Cerebellar nuclear complex (tissue), 1 donor: ENCODE data around the gene RAD51AP1.
"Not testable (repeated sequence)": the region's sequence is repeated elsewhere in the genome, so short reads cannot be mapped to it uniquely, and the experiment has no call there.

ENCODE experiments used
- DNase-seq, 2 experiments: peaks; one replicate each; lab custom pipeline; 2025; lab: John Stamatoyannopoulos, UW

RAD51AP1 gene

DNA sequence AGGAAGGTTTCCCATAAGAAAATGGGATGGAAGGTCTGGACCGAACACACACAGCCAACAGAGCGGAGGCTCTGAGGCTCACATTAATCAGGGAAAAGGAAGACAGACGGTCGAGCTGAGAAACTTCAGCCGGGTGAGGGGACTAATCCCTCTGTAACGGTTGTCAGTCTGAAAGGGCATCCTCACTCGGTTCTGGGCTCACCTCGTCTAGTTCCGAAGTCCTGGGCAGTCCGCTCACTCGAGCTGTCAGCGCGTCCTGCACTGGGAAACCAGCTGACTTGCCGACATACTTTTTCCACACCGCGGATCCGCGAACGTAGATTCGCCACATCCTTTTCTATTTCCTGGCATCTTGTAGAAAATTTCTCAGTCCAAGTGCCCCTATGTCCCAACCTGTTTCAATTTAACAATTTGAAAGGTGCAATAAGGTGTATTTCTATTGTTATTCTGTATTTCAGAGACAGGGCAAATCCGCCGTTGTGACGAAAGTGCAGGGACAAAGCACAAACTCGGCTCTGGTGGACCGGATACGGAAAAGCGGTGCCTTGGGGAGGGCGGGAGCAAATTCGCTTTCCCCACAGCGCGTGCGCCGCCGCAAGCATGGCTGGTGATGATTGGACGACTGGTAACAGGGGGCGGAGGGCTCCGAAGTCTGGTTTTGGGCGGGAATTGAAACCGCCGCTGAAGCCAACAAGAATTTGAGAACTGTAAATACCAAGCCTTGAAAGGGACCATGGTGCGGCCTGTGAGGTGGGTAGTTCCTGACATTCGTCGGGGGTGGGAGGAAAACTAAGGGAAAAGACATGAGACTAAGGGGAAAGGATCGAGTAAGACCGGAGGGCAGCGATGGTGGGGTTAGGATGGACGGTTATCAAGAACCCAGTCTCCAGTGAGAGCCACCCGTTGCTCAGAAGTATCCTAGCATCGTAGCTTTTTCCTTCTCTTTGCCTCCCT lies at the start of gene RAD51AP1:
Gene RAD51AP1 (plus strand): TSS at position 684 of the 954 bp plus-strand sequence. CDS start 50 bp downstream, at position 734.
- peak; percentile 66 to 85 for DNase-seq

DNA sequence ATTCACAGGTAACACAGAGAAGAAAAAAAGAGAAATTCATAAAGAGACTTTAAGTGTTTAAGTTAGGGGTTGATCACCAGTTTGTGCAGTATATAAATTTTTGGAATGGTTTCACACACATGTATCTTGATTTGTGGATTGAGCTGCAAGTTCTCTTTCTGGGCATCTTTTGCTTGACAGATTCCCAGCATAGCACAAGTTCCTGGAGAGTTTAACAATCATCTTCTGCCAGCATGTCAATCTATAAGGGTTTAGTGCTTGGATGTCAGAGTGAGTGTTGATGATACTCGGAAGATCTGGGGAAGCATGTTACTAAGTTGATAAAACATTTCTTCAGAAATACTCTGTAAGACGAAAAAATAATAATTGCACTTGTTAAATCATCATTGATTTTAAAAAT lies 49.1 kb upstream of the RAD51AP1 start:
- no peak for DNase-seq

DNA sequence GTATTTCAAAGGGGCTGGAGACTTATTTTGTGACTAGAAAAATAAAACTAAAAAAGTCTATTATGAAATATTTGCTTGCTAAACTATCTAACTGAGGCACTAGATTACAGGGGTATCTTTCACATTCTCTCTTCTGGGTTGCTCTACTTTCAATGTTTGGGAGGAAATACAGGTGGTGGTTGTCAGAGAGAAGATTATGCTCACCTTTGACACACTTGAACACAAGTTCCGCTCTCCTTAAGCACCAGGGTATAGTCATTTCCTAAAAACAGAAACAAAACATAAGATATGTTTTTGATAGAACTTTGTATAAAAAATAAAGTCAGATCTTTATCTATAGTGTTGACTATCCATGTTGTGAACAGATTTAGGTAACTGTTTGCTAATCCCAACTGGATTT lies 47.7 kb upstream of the RAD51AP1 start:
- DNase-seq: no peak

- no peak for DNase-seq
Measured at GRCh38 chr12:4496145-4496838, 42.4 kb upstream of the RAD51AP1 start.

GRCh38 chr12:4499186-4499585 lies 39.5 kb upstream of the RAD51AP1 start:
- DNase-seq: no peak

DNA sequence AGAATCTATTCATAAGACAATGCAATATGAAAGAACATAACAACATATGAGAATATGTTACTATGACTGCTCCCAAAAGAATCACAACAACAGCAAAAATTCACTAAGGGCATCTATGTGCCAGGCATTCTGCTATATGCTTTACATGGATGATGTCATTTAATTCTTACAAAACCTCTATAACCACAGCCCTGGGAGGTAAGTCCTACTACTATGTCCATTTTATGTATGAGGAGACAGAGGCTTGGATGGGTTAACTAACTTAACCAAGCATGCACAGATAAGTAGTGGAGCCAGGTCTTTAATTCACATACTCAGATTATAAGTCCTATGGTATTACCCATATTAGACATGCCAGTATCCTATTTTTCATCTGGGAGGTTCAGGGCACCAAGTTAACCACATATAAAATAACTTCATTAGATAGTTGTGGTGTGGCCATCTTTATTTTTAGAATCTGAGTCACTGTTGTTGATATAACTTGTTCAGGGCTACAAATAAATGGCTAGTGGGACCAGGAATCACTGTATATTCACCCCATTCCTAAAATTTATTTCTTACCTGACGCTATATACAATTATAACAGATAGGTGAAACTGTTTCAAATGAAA lies 33.2 kb upstream of the RAD51AP1 start:
- no peak for DNase-seq

- no peak for DNase-seq
Measured at GRCh38 chr12:4506430-4506829, 32.3 kb upstream of the RAD51AP1 start.

- no peak for DNase-seq
Measured at GRCh38 chr12:4506870-4507269, 31.8 kb upstream of the RAD51AP1 start.

GRCh38 chr12:4508503-4508902 lies 30.2 kb upstream of the RAD51AP1 start:
- not testable (repeated sequence) for DNase-seq

GRCh38 chr12:4509269-4509668 lies 29.4 kb upstream of the RAD51AP1 start:
- DNase-seq: not testable (repeated sequence)

DNA sequence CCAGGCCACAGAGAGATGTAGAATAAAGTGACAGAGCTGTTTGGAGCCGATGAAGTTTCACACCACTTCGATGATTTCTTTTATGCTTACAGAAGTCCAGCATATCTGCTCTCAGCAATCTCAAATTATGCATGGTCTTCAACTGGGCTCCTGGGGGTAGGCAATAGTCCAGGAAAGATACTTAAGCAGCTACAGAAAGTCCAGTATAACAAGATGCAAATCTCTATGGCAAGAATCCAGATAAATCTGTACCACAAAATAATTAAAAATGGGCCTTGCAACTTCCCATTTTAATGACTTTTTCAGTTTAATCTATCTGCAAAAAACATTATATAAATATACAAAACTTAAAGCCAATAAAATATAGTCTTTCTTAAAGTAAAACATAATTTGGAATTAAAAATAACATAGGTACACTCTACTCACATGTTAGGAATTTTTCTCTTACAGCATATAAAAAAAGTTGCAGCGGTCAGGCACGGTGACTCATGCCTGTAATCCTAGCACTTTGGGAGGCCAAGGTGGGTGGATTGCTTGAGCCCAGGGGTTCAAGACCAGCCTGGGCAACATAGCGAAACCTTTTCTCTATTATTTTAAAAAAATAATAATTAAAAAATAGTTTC lies 20.5 kb upstream of the RAD51AP1 start:
- no peak for DNase-seq

DNA sequence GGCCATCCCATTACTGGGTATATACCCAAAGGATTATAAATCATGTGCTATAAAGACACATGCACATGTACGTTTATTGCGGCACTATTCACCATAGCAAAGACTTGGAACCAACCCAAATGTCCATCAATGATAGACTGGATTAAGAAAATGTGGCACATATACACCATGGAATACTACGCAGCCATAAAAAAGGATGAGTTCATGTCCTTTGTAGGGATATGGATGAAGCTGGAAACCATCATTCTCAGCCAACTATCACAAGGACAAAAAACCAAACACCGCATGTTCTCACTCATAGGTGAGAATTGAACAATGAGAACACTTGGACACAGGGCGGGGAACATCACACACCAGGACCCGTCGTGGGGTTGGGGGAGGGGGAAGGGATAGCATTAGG lies 15.2 kb upstream of the RAD51AP1 start:
- not testable (repeated sequence) for DNase-seq

GRCh38 chr12:4526923-4527546 lies 11.7 kb upstream of the RAD51AP1 start:
- DNase-seq: no peak

GRCh38 chr12:4530160-4530559 lies 8.5 kb upstream of the RAD51AP1 start:
- no peak for DNase-seq

GRCh38 chr12:4530982-4531586 lies 7.6 kb upstream of the RAD51AP1 start:
- DNase-seq: no peak

- DNase-seq: no peak
Measured at GRCh38 chr12:4535092-4535491, 3.6 kb upstream of the RAD51AP1 start.

GRCh38 chr12:4535871-4536270 lies 2.8 kb upstream of the RAD51AP1 start:
- DNase-seq: no peak

DNA sequence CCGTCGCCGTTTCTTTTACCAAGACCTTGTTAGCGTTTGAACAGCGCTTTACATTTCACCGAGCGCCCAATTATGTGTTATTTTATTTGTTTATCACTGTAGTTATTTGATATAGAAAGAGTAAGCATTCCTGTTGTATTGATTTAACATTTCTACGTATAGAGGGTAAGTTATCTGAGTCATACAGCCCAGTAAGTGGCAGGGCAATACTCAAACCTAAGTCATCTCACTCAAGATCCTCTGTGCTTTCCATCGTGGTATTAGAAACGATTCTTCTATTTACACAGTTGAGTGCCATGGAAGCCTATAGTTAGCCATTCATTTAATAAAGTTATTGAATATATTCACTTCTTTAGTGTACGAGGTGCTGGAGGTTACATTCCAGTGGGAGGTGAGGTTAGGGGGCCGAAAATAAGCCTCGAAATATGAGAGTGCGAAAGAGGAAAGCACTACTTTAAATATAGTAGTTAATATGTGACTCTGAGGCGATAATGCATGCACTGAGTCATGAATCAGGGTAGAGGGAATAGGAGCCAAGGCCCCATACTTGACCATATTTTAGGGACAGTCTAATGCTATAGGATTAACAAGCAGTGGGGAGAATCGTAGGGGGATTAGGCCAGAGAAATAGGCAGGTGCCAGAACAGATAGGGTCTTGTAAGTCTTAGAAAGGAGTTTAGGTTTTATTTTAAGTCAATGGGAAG lies 629 bp downstream of the RAD51AP1 start:
- no peak for DNase-seq

DNA sequence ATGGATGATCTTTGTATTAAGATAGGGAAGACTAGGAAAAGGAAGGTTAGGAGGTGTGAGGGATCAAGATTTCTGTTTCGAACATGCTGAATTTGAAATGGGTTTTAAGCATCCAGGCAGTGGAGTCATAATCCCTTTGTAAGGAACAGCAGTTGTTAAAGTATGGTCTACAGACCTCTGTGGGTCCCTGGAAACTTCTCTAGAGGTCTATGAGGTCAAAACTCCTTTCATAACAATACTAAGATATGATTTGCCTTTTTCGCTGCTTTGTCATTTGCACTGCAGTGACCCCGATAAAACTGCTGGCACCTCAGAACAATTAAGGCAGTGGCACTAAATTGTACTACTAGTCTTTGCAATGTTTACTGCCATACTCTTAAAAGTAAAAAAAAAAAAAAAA lies 1.5 kb downstream of the RAD51AP1 start:
- no peak for DNase-seq

- DNase-seq: no peak
Measured at GRCh38 chr12:4540638-4541037, 1.9 kb downstream of the RAD51AP1 start.

- DNase-seq: no peak
Measured at GRCh38 chr12:4545195-4545594, 6.5 kb downstream of the RAD51AP1 start.
